GM12878 (cell line): Measurements from ENCODE around the gene SLX4IP. TPM values are rescaled to one million over a fixed set of nuclear protein-coding genes. Genes with fewer than 3 reads are reported as not detected.

Experiments
- ATAC-seq: fragments of 200-7000 bp; cut with Tn5 transposase; 3 replicates; pipeline ENCODE4 v1.9.1; 2020; ENCODE audit warnings: mild to moderate bottlenecking, moderate library complexity
- BruUV-seq: library from RNA; stranded (reverse); fragments of 400-500 nt; replicated peaks from 2 replicates; lab custom pipeline; 2021; lab: Mats Ljungman, UMichigan
- CTCF ChIA-PET: fragments of 300-600 bp; sonication (Branson Sonifier 250); formaldehyde crosslinking; extraction: SDS; loops from one replicate; lab custom pipeline; 2021; ENCODE audit warnings: inconsistent platforms; lab: Yijun Ruan, JAX
- POLR2A ChIA-PET: fragments of 350-600 bp; formaldehyde crosslinking; extraction: SDS; loops from one replicate; lab custom pipeline; 2021; ENCODE audit warnings: inconsistent platforms; lab: Charles Lee
- RAD21 ChIA-PET: fragments of 300-600 bp; sonication (Branson Sonifier 250); formaldehyde crosslinking; loops from one replicate; lab custom pipeline; 2023; ENCODE audit warnings: antibody characterized with exemption; ENCODE audit not compliant: unreplicated experiment; lab: Charles Lee
- SMC1A ChIA-PET: fragments of 300-600 bp; sonication (Branson Sonifier 250); formaldehyde crosslinking; loops from one replicate; lab custom pipeline; 2023; ENCODE audit not compliant: unreplicated experiment, uncharacterized antibody; lab: Charles Lee
- DNase-seq: peaks from one replicate; pipeline ENCODE4 v3.0.0-alpha.2; 2011; ENCODE audit warnings: low read depth, low spot score
- FAIRE-seq: peaks from 3 replicates; lab custom pipeline; 2011; peaks lifted over from hg19 to GRCh38; lab: Jason Lieb, UNC
- H2AFZ ChIP-seq: 2 replicates; pipeline ENCODE4 v1.6.0; 2011; ENCODE audit warnings: low read depth, low read length, control low read depth; ENCODE audit not compliant: control insufficient read depth
- H3K27ac ChIP-seq: 2 replicates; pipeline ENCODE4 v1.5.1; 2011; ENCODE audit warnings: control low read depth; ENCODE audit not compliant: control insufficient read depth, insufficient read depth
- H3K27me3 ChIP-seq, 2 experiments: replicated peaks in 1 of 2; 2 replicates each; pipeline versions ENCODE4 v1.6.0 to v1.6.1; 2011; ENCODE audit warnings: low read length in 1 of 2; ENCODE audit not compliant: control insufficient read depth in 2 of 2, insufficient read depth in 2 of 2
- H3K36me3 ChIP-seq, 2 experiments: 2 replicates each; pipeline ENCODE4 v1.5.1; 2011; ENCODE audit warnings: low read length in 1 of 2; ENCODE audit not compliant: control insufficient read depth in 2 of 2, insufficient read depth in 2 of 2
- H3K4me1 ChIP-seq: 2 replicates; pipeline ENCODE4 v1.6.1; 2011; ENCODE audit warnings: mild to moderate bottlenecking, low read length, moderate library complexity, mixed read lengths; ENCODE audit not compliant: control insufficient read depth, insufficient read depth
- H3K4me2 ChIP-seq: 2 replicates; pipeline ENCODE4 v1.6.0; 2011; ENCODE audit warnings: control low read depth; ENCODE audit not compliant: control insufficient read depth, insufficient read depth
- H3K4me3 ChIP-seq: fragments of 200-600 bp; sonication (generic); 2 replicates; pipeline ENCODE4 v1.5.1; 2016
- H3K79me2 ChIP-seq: 2 replicates; pipeline ENCODE4 v1.6.0; 2011; ENCODE audit warnings: low read length; ENCODE audit not compliant: control insufficient read depth, insufficient read depth
- H3K9ac ChIP-seq: 2 replicates; pipeline ENCODE4 v1.8.0; 2011; ENCODE audit warnings: low read length, control low read depth, mixed read lengths; ENCODE audit not compliant: control insufficient read depth, insufficient read depth
- H3K9me3 ChIP-seq: replicated peaks from 3 replicates; pipeline ENCODE4 v1.5.1; 2011; ENCODE audit warnings: mild to moderate bottlenecking, low read length; ENCODE audit not compliant: control insufficient read depth, insufficient read depth
- H4K20me1 ChIP-seq: 2 replicates; pipeline ENCODE4 v1.6.0; 2011; ENCODE audit not compliant: control insufficient read depth, insufficient read depth
- ASH2L ChIP-seq: fragments of 300-600, 200-600 bp; sonication (generic); IDR thresholded peaks from 2 replicates; pipeline ENCODE4 v1.6.1; 2017; ENCODE audit warnings: low read depth, mild to moderate bottlenecking, borderline replicate concordance
- CHD1 ChIP-seq: IDR thresholded peaks from 2 replicates; pipeline ENCODE4 v1.6.1; 2012; ENCODE audit warnings: low read depth, low read length, improper control_type of control experiment
- HSF1 ChIP-seq: fragments of 150-350 bp; IDR thresholded peaks from 2 replicates; pipeline ENCODE4 v1.6.1; 2014; ENCODE audit warnings: mild to moderate bottlenecking, low read depth, low read length
- IRF3 ChIP-seq: fragments of 450-650 bp; IDR thresholded peaks from 2 replicates; pipeline ENCODE4 v1.6.1; 2014; ENCODE audit warnings: mild to moderate bottlenecking
- NBN ChIP-seq: fragments of 450-650 bp; IDR thresholded peaks from 2 replicates; pipeline ENCODE4 v1.6.1; 2016
- POLR2A ChIP-seq: IDR thresholded peaks from 2 replicates; pipeline ENCODE4 v1.6.1; 2011; ENCODE audit warnings: low read depth, mild to moderate bottlenecking, low read length
- RB1 ChIP-seq: fragments of 450-650 bp; formaldehyde crosslinking; IDR thresholded peaks from 2 replicates; pipeline ENCODE4 v1.6.1; 2017; ENCODE audit warnings: mild to moderate bottlenecking, borderline replicate concordance
- RELA ChIP-seq: fragments of 450-650 bp; IDR thresholded peaks from 2 replicates; pipeline ENCODE4 v1.8.0; 2014; ENCODE audit warnings: borderline replicate concordance; ENCODE audit not compliant: partially characterized antibody
- SREBF1 ChIP-seq: IDR thresholded peaks from 2 replicates; pipeline ENCODE4 v1.6.1; 2012; ENCODE audit warnings: mild to moderate bottlenecking, low read length
- TAF1 ChIP-seq: IDR thresholded peaks from 2 replicates; pipeline ENCODE4 v1.6.1; 2011; ENCODE audit warnings: mild to moderate bottlenecking, low read depth, low read length, borderline replicate concordance
- TARDBP ChIP-seq: IDR thresholded peaks from 2 replicates; pipeline ENCODE4 v1.6.1; 2016; ENCODE audit warnings: borderline replicate concordance
- TCF3 ChIP-seq: IDR thresholded peaks from 2 replicates; pipeline ENCODE4 v1.6.1; 2012; ENCODE audit warnings: low read depth, mild to moderate bottlenecking, low read length, borderline replicate concordance; ENCODE audit not compliant: insufficient read depth
- YY1 ChIP-seq: IDR thresholded peaks from 2 replicates; pipeline ENCODE4 v1.6.1; 2011; ENCODE audit warnings: low read depth, mild to moderate bottlenecking, low read length
- WGBS: methylation state at CpG from one replicate; pipeline ENCODE4 v1.1.6; 2016; ENCODE audit warnings: low lambda C conversion rate; ENCODE audit not compliant: insufficient replicate concordance, insufficient coverage; ENCODE audit errors: missing lambda C conversion rate; 5-methylcytosine and 5-hydroxymethylcytosine counted together
- in situ Hi-C: fragments of 300-500 bp; cut with MboI; formaldehyde crosslinking; loops from 9 replicates; pipeline ENCODE4 v1.14.3; 2018; ENCODE audit warnings: mixed read lengths
- intact Hi-C: fragments of 100-400 bp; cut with micrococcal nuclease; formaldehyde crosslinking; loops from one replicate; pipeline ENCODE4 v1.14.2; 2022; ENCODE audit not compliant: unreplicated experiment
- polyA plus RNA-seq, 11 experiments: library from polyadenylated mRNA; depleted of rRNA in 4 of 11; unstranded in 6 of 11; stranded (reverse) in 5 of 11; fragments of >200 nt; fragmentation: Nextera tagmentation in 4 of 11; fragmentation: Illumina TruSeq in 1 of 11; extraction: Ambion mirVana in 4 of 11; extraction: Trizol in 1 of 11; gene quantifications; 1 replicate in 1 of 11; 2 replicates in 10 of 11; pipeline versions ENCODE4 v1.2.1 to v1.2.3, GENCODE V29; 2011 to 2016; ENCODE audit warnings: inconsistent platforms in 2 of 11, missing spikeins in 2 of 11, low read depth in 1 of 11
- total RNA-seq, 4 experiments: library from RNA; depleted of rRNA in 3 of 4; stranded (reverse); fragments of >200 nt in 3 of 4; fragmentation: Illumina TruSeq in 1 of 4; extraction: Trizol in 1 of 4; gene quantifications; 2 replicates each; pipeline versions ENCODE4 v1.2.1 to v1.2.3, GENCODE V29; 2013 to 2021

The SLX4IP gene
- total and polyA plus RNA-seq, 10 of the 15 experiments (the other 5 are each of a cell fraction or from before 2014, with no cell fraction given), result 2.2 to 11.0 (median 6.3) TPM

GRCh38 chr20:10468340-10468845, 33.3 kb downstream of the SLX4IP start:
- H4K20me1 ChIP-seq, result no peaks in the 10 kb centered on the region
- RAD21 ChIA-PET, result interaction anchor here (1.1 kb wide), 1 partner anchor 67 kb away, joined by 4 read pairs; no protein-coding TSS in a partner anchor

More at GRCh38 chr20:10468340-10468845, 33.3 kb downstream of the SLX4IP start:
- ChIA-PET CTCF (interaction anchor here (0.7 to 2.5 kb wide), 16 partner anchors 8 to 737 kb away, joined by 3 to 8 read pairs (median 4); no protein-coding TSS in a partner anchor), POLR2A (interaction anchor here (0.5 to 0.6 kb wide), 3 partner anchors 22 to 204 kb away, joined by 4 read pairs; no protein-coding TSS in a partner anchor), SMC1A (interaction anchor here (0.6 to 3.0 kb wide), 11 partner anchors 9 to 219 kb away, joined by 3 to 16 read pairs (median 4); partner anchors contain the start of gene MKKS)
- FAIRE-seq (no peak), DNase-seq (no peak), ATAC-seq (no peak)
- H3K9ac ChIP-seq, result no peak overlapping the region
- H3K4me3 ChIP-seq, result no peak overlapping the region
- H3K4me2 ChIP-seq, result no peak overlapping the region
- no peaks in the 10 kb centered on the region for H3K27me3 ChIP-seq
- in situ Hi-C loops, result no loop called here
- WGBS, result 11% methylated on average over 2 of the region's 2 CpGs
- TF ChIP-seq YY1 (no peak), TCF3 (no peak), IRF3 (no peak), CHD1 (no peak), POLR2A (no peak), NBN (no peak), RELA (no peak), HSF1 (no peak), SREBF1 (no peak), TAF1 (no peak), ASH2L (no peak), TARDBP (no peak), RB1 (no peak)
- intact Hi-C loops, result loop anchor here (5.0 kb wide), 1 partner anchor 84 kb away; no protein-coding TSS in a partner anchor
- H3K4me1 ChIP-seq, result no peaks in the 10 kb centered on the region
- no TSS peak for BruUV-seq
- no peak overlapping the region for H3K27ac ChIP-seq
- H2AFZ ChIP-seq, result no peak overlapping the region
- H3K9me3 ChIP-seq, result no peaks in the 10 kb centered on the region; the same call in 2 of the 3 replicates
- H3K79me2 ChIP-seq, result peaks cover 3% of the 10 kb centered on the region; the same call in 1 of the 2 replicates
- H3K36me3 ChIP-seq, result no peaks in the 10 kb centered on the region
